GM19351 (cell line): Measurements from ENCODE around the gene RGS16.
"Not testable (repeated sequence)": the region's sequence is repeated elsewhere in the genome, so short reads cannot be mapped to it uniquely, and the experiment has no call there.

Experiments
- ATAC-seq: cut with Tn5 transposase; IDR thresholded peaks from one replicate; pipeline ENCODE4 v1.9.1; 2021; ENCODE audit warnings: mild to moderate bottlenecking, moderate library complexity; ENCODE audit not compliant: unreplicated experiment

The RGS16 gene, protein sequence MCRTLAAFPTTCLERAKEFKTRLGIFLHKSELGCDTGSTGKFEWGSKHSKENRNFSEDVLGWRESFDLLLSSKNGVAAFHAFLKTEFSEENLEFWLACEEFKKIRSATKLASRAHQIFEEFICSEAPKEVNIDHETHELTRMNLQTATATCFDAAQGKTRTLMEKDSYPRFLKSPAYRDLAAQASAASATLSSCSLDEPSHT

GRCh38 chr1:182604175-182605164 is at the start of gene RGS16:
Gene RGS16, minus strand, starts transcription at chr1:182604389. Its CDS starts 130 bp downstream, at chr1:182604259.
- peak; percentile 90 for ATAC-seq

DNA sequence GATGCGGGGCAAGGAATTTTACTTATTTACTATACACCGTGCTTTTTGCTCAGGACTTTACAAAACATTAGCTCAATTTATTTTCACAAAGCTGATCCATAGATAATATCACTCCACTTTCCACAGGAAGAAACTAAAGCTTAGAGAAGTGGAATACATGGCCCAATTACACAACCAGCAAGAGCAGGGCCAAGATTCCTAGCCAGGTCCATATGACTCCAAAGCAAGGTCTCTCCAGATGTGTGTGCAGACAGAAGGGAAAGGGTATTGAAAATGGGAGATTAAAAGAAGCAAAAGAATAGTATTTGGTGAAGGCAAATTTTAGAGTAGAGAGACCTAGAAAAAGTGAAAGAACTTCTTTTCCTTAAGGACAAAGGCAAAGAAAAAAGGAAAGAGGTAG is 49.8 kb upstream of the RGS16 start:
- no peak for ATAC-seq

DNA sequence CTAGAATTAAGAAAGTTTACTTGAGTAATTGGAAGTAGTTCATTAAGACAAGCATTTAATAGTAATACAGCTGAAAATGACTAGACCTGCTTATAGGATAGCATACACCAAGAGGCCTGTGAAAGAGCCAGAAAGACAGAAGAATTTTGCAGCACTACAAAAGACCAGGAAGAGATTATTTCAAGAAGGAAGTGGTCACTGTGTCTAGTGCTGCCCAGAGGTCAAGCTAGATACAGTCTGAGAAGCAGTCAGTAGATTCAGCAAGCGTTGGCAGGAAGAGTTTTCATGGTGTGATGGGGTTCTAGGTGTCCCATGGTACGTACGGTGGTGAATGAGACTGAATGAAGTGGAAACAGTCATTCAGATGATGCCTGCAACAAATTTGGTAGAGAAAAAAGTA is 48.7 kb upstream of the RGS16 start:
- ATAC-seq, result no peak

DNA sequence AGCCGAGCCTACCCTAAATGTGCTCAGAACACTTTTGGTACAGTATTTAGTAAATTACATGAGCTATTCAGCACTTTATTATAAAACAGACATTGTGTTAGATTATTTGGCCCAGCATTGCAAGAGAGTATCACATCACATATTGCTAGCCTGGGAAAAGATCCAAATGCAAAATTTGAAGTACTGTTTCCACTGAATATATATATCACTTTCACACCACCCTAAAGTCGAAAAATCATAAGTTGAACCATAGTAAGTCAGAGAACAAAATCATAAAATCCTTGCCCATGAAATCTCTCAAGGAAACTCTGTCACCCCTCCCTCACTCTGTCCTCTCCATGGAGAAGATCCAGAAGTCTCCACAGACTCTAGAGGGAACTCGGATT is 47.1 kb upstream of the RGS16 start:
- ATAC-seq, result no peak

- no peak for ATAC-seq
Measured at GRCh38 chr1:182650678-182651338, 46.6 kb upstream of the RGS16 start.

DNA sequence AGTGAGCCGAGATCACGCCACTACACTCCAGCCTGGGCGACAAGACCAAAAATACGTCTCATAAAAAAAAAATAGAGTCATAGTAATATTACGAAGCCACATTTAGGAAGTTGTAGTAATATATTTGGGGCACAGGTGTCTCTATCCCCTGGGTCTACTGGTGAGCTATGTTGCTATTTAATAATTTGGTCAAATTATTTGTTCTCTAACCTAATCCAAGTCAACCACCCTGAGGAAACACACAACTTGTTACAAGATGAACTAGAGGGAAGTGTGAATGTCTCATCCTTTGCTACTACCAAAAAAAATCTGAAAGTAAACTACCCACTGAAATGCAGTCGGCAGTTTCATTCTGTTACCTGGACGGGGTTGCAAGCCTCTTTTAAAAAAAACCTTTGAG is 44.9 kb upstream of the RGS16 start:
- ATAC-seq, result peak; percentile 46

DNA sequence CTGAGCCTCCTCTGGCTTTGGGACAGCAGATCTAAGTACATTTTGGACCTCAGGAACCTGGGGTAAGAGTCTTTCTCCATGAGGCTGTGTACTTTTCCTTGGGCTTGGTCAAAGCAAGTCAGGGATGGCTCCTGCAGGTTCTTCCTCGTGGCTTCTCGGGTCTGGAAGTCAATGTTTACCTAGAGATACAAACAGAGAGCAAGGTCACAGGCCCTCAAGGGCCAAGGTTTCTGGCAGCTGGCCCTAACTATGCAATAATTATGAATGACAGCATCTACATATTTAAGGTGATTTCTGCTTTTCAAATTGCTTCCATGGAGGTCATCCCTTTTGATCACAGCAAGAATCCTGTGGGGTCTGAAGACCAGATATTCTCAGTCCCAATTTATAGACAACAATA is 42.5 kb upstream of the RGS16 start:
- no peak for ATAC-seq

DNA sequence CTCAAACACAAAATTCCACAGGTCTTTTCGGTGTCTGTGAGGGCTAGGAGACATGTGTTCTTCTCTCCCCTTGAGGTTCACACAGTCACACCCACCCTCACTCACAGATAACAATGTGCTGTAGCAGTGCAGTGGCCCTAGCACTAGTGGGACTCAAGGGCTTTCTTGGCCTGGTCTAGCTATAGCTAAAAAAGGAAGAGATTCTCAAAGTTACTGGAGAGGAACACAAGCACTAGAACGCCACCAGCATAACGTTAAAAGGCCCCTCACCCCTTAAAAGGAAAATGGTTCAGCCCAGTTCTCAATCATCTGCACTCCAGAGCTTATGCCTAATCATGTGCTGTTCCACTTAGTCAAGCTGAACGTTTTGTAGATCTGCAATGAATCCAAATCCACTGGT is 40.7 kb upstream of the RGS16 start:
- ATAC-seq, result peak; percentile 67

GRCh38 chr1:182643699-182644098 is 39.5 kb upstream of the RGS16 start:
- ATAC-seq, result no peak

DNA sequence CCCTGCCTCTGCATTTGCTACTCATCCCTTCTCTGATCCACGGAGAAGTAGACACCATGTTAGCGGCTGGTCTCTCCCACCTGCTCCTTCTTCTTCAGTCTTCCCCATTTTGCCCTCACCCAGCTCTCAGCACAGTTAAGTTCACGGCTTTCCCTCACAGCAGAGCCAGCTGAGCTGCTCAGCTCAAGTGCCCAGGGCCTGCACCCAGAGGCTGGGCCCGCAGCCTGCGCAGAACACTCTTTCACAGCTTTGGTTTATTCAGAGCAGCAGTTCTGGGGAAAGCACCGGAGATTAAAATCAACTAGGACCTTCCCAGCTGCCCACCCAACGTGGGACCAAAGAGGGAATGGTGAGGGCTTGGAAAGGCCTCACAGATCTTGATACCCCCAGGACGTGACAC is 38.3 kb upstream of the RGS16 start:
- ATAC-seq, result no peak

DNA sequence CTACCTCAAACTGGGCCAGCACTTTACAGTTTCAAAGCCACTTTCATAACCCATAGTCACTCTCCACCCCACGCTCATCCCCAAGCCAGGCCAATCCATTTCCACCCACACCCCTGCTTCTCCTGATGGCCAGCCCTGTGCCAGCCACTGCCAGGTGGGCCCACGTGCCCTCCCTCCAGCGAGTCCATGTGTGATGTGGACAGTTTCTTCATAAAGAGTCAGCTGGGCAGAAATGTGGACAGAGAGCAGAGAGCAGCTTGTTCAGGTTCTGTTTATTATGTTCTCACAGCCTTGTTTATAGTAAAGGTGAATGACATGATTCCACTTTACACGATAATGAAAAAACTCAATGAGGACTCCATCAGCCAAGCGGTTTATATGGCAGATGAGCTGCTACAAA is 37.4 kb upstream of the RGS16 start:
- no peak for ATAC-seq

- no peak for ATAC-seq
Measured at GRCh38 chr1:182639330-182639729, 35.1 kb upstream of the RGS16 start.

GRCh38 chr1:182637769-182638168 is 33.6 kb upstream of the RGS16 start:
- no peak for ATAC-seq

- ATAC-seq, result no peak
Measured at GRCh38 chr1:182635871-182636270, 31.7 kb upstream of the RGS16 start.

GRCh38 chr1:182634306-182635072 is 30.3 kb upstream of the RGS16 start:
- ATAC-seq, result no peak

GRCh38 chr1:182633657-182634281 is 29.6 kb upstream of the RGS16 start:
- no peak for ATAC-seq

GRCh38 chr1:182633031-182633430 is 28.8 kb upstream of the RGS16 start:
- ATAC-seq, result no peak

- ATAC-seq, result not testable (repeated sequence)
Measured at GRCh38 chr1:182632441-182632857, 28.3 kb upstream of the RGS16 start.

- ATAC-seq, result no peak
Measured at GRCh38 chr1:182631954-182632353, 27.8 kb upstream of the RGS16 start.

DNA sequence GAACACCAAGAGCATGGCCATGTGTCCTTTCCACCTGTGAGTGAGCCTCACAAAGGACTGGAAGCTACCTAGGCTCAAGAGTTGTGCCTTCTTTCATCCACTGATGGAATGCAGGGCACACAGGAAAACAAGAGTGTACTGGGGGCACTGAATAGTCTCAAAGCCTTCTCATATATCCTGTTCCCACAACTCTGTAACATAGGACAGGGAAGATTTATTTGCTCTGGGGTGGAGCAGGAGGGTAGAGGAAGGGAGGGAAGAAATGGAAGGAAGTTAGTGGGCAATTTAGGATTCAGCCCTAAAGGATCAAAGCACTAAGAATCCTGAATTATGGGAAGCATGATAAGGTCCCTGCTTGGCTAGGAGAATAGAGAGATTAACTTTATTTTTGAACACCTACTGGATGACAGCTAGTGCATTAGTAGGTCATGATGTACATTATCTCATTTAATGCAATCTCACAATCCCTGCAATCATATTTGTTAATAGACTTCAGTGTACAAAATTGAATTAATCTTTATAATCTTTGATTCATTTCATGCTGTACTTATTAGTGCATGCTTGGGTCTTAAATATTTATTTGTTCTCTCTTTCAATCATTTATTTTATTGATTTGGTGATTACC is 27.0 kb upstream of the RGS16 start:
- no peak for ATAC-seq
